Lower lobe of right lung (tissue), 2 donors: ENCODE data around the gene SCAPER. TPM values are rescaled to one million over a fixed set of nuclear protein-coding genes. Genes with fewer than 3 reads are reported as not detected.

Experiments used
- ATAC-seq, 2 donors: fragments of 200-7000 bp; cut with Tn5 transposase; one replicate each; pipeline ENCODE4 v1.9.1; 2020 to 2022; ENCODE audit warnings: mild to moderate bottlenecking in 2 of 2, moderate library complexity in 2 of 2
- DNase-seq: peaks from one replicate; pipeline ENCODE4 v3.0.0-alpha.2; 2020
- H3K27ac ChIP-seq: fragments of 200-600 bp; one replicate; pipeline ENCODE4 v1.8.0; 2022
- H3K27me3 ChIP-seq: fragments of 200-600 bp; one replicate; pipeline ENCODE4 v1.8.0; 2022; ENCODE audit warnings: low read depth
- H3K36me3 ChIP-seq: fragments of 200-600 bp; one replicate; pipeline ENCODE4 v1.8.0; 2022; ENCODE audit warnings: mild to moderate bottlenecking
- H3K4me1 ChIP-seq: fragments of 200-600 bp; one replicate; pipeline ENCODE4 v1.8.0; 2022
- H3K4me3 ChIP-seq: fragments of 200-600 bp; one replicate; pipeline ENCODE4 v1.8.0; 2022; ENCODE audit warnings: mild to moderate bottlenecking
- H3K9me3 ChIP-seq: fragments of 200-600 bp; one replicate; pipeline ENCODE4 v1.8.0; 2022
- intact Hi-C: fragments of 100-400 bp; cut with DNase I; formaldehyde crosslinking; loops from one replicate; pipeline ENCODE4 v1.11.0; 2022
- total RNA-seq: library from RNA; stranded (reverse); fragmentation: NEBNext Ultra II Directional; extraction: Animal tissue kit (Norgen Biotek cat#: 25700); gene quantifications from one replicate; pipeline ENCODE4 v1.2.1, GENCODE V29; 2021
- TF ChIP-seq, protein P1 (sequence below): fragments of 200-600 bp; IDR thresholded peaks from one replicate; pipeline ENCODE4 v1.8.0; 2022; ENCODE audit warnings: antibody characterized with exemption, mild to moderate bottlenecking
- donor health status: DM: no; HTN: yes; CAD: no; lungs with severe emphysema.

The SCAPER gene
- total RNA-seq, 1 donor from 2014 or later, result 34.2 TPM

DNA sequence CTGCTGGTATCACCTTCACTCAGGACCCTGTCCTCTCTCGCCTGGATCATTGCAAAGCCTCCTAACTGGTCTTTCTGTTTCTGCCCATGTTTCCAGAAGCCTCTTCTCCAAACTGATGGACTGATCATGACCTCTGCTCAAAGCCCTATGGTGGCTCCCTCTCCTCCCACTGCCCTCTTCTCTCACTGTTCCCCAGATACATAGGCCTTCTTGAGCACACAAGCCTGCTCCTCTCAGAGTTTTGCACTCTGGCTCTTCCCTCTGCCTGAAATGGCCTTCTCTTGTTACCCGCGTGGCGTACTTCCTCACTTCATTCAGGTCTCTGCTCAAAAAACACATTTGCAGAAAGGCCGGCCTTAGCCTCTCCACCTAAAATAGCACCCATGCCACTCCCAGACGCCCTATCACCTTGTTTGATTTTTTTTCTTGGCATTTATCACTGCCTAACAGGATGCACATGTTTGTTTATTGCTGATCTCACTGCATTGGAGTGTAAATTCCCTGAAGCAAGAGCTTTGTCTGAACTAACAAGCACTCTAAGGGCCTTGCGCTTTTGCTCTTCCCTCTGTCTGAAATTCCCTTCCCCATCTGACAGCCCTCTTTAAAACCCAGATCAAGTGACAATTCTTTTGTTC lies 592.5 kb downstream of the SCAPER start:
- TF ChIP-seq, protein P1, sequence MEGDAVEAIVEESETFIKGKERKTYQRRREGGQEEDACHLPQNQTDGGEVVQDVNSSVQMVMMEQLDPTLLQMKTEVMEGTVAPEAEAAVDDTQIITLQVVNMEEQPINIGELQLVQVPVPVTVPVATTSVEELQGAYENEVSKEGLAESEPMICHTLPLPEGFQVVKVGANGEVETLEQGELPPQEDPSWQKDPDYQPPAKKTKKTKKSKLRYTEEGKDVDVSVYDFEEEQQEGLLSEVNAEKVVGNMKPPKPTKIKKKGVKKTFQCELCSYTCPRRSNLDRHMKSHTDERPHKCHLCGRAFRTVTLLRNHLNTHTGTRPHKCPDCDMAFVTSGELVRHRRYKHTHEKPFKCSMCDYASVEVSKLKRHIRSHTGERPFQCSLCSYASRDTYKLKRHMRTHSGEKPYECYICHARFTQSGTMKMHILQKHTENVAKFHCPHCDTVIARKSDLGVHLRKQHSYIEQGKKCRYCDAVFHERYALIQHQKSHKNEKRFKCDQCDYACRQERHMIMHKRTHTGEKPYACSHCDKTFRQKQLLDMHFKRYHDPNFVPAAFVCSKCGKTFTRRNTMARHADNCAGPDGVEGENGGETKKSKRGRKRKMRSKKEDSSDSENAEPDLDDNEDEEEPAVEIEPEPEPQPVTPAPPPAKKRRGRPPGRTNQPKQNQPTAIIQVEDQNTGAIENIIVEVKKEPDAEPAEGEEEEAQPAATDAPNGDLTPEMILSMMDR, result no peak
- Histone ChIP-seq H3K27me3 (no peaks in the 10 kb centered on the region), H3K36me3 (no peaks in the 10 kb centered on the region), H3K27ac (no peak overlapping the region), H3K4me1 (peaks cover 15% of the 10 kb centered on the region), H3K4me3 (no peak overlapping the region), H3K9me3 (no peaks in the 10 kb centered on the region)
- DNase-seq, result no peak
- no peak for ATAC-seq
- intact Hi-C loops, result no loop called here

DNA sequence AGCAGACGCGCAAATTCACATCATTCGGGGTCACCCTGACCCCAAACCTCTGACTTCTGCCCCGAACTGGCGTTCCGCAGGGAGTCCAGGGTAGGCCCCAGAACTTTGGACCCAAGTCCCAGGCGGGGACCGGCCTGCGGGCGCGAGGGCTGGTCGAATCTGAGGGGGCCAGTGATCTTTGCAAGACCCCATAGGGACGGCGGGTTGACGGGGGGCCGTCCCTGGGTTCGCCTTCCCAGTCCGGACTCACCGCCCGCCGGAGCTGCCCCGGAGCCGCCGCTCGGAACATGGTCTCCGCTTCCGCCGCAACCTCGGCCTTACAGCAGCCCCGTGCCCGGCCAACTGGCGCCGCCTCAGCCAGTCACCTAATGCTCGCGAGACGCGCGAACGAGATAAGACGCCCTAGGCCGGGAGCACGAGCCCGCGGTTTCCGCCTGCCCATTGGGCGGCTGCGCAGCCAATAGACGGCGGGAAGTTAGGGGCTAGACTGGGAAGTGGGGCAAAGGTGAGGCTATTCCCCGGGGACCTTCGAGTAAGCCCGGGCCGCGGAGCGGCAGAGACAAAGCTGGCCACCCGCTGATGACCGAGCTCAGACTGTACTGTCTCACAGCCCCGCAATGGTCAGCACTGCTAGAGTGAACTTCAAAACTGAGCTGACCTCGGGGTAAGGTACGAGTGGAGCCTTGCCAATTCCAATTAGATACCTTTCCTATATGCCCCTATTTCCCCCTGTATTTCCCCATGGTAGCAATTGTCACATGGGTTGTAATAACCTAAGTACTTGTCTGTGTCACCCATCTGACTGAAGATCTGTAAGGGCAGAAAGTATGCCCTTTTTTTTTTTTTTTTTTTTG lies 593.8 kb downstream of the SCAPER start, which contains the start of gene ETFA:
Gene ETFA, minus strand, starts transcription at position 370 of the 854 bp plus-strand sequence. Its CDS starts 81 bp downstream, at position 289.
- DNase-seq (peak; percentile 99), ATAC-seq (peak; percentile 99 to 100)
- intact Hi-C loops, result no loop called here
- TF ChIP-seq, protein P1, result no peak
- H3K4me3 ChIP-seq, result peak within 1 kb of the TSS; percentile 73
- no peaks in the 10 kb centered on the region for H3K9me3 ChIP-seq
- H3K4me1 ChIP-seq, result peaks cover 15% of the 10 kb centered on the region
- H3K27me3 ChIP-seq, result no peaks in the 10 kb centered on the region
- H3K27ac ChIP-seq, result peak within 1 kb of the TSS; percentile 86
- H3K36me3 ChIP-seq, result no peaks in the 10 kb centered on the region

DNA sequence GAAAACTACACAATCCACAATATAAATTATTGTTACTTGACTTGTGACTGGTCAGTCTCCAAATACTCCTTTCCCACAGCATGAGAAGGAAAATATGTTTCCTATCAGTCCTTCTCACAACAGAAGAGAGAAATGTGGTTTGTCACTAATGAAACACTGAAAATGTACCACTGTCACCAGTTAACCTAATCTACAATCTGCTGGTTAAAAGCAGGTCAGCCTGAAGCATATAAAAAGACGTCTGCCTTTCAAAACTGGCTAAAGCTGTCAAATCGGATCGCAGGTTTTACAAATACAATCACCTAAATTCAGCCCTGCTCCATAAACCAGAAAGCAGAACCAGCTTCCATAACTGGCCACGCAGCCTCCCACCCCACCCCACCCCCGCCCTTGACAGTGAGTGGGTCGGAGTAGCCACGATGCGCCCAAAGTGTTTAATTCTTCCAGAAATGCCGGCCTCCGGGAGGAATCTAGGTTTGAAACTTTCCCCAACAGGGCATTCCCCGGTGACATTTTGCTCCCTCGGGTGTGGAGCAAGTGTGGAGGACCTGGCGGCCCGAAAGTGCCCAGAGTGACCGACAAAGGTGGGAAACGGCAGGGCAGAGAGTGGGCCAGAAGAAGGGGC lies 594.6 kb downstream of the SCAPER start:
- Histone ChIP-seq H3K4me1 (peaks cover 15% of the 10 kb centered on the region), H3K9me3 (no peaks in the 10 kb centered on the region), H3K27ac (peak overlapping the region; percentile 86), H3K36me3 (no peaks in the 10 kb centered on the region), H3K4me3 (peak overlapping the region; percentile 73), H3K27me3 (no peaks in the 10 kb centered on the region)
- ATAC-seq (peak; percentile 35 to 60), DNase-seq (no peak)
- intact Hi-C loops, result no loop called here
- TF ChIP-seq, protein P1, result no peak

DNA sequence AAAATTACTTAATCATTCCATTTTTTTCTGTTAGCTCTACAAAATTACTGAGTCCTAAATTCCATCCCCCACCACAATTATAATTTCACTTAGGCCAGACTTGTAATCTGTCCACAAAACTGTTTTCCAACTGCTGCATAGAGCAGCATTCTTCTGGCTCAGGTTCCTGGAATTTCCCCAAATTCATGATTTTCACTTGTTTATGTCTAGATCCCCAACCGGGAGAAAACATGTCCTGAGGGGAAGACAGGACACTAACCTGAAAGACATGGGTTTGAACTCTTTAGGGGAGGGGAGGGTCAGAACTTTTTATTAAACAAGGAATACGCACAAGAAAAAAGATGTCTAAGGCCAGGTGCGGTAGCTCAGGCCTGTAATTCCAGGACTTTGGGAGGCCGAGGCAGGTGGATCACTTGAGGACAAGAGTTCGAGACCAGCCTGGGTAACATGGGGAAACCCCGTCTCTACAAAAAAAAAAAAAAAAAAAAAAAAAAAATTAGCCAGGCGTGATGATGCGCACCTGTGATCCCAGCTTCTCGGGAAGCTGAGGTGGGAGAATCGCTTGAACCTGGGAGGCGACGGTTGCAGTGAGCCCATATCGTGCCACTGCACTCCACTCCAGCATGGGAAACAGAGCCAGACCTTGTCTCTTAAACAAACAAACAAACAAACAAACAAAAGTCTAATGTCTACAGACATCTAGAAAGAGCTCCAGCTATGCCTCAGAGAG lies 595.4 kb downstream of the SCAPER start:
- H3K9me3 ChIP-seq, result no peaks in the 10 kb centered on the region
- DNase-seq, result no peak
- ATAC-seq, result no peak
- H3K4me3 ChIP-seq, result peak overlapping the region; percentile 73
- no peaks in the 10 kb centered on the region for H3K36me3 ChIP-seq
- TF ChIP-seq, protein P1, result no peak
- H3K27me3 ChIP-seq, result no peaks in the 10 kb centered on the region
- no peak overlapping the region for H3K27ac ChIP-seq
- peaks cover 15% of the 10 kb centered on the region for H3K4me1 ChIP-seq
- intact Hi-C loops, result no loop called here

DNA sequence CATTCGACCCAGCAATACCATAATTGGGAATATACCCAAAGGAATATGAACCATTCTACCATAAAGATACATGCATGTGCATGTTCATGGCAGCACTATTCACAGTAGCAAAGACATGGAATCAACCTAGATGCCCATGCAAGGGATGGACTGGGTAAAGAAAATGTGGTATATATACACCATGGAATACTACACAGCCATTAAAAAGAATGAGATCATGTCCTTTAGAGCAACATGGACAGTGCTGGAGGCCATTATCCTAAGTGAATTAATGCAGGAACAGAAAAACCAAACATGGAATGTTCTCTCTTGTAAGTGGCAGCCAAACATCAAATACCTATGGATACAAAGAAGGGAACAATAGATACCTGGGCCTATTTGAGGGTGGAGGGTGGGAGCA lies 601.2 kb downstream of the SCAPER start:
- Histone ChIP-seq H3K27ac (no peak overlapping the region), H3K27me3 (no peaks in the 10 kb centered on the region), H3K9me3 (no peaks in the 10 kb centered on the region), H3K4me3 (no peak overlapping the region), H3K4me1 (peaks cover 9% of the 10 kb centered on the region), H3K36me3 (no peaks in the 10 kb centered on the region)
- TF ChIP-seq, protein P1, result no peak
- ATAC-seq (no peak), DNase-seq (no peak)
- intact Hi-C loops, result no loop called here
